Measurements from ENCODE around the gene TAMALIN.
A peak's percentile ranks its signal among the peaks of the same experiment; 100 is the strongest.

Gene TAMALIN

GRCh38 chr12:51962737-51963136 lies 44.0 kb upstream of the TAMALIN start:
- H3K4me3 ChIP-seq (replicated peaks in 1 of 2; ENCODE audit: low read depth in 2 of 2, low read length in 2 of 2) = no peak overlapping the region
- TF ChIP-seq, protein P1, sequence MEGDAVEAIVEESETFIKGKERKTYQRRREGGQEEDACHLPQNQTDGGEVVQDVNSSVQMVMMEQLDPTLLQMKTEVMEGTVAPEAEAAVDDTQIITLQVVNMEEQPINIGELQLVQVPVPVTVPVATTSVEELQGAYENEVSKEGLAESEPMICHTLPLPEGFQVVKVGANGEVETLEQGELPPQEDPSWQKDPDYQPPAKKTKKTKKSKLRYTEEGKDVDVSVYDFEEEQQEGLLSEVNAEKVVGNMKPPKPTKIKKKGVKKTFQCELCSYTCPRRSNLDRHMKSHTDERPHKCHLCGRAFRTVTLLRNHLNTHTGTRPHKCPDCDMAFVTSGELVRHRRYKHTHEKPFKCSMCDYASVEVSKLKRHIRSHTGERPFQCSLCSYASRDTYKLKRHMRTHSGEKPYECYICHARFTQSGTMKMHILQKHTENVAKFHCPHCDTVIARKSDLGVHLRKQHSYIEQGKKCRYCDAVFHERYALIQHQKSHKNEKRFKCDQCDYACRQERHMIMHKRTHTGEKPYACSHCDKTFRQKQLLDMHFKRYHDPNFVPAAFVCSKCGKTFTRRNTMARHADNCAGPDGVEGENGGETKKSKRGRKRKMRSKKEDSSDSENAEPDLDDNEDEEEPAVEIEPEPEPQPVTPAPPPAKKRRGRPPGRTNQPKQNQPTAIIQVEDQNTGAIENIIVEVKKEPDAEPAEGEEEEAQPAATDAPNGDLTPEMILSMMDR (IDR thresholded peaks at IDR 0.05; ENCODE audit: low read depth, low read length) = no peak
- no peak for DNase-seq (ENCODE audit: low read depth in 2 of 2)

DNA sequence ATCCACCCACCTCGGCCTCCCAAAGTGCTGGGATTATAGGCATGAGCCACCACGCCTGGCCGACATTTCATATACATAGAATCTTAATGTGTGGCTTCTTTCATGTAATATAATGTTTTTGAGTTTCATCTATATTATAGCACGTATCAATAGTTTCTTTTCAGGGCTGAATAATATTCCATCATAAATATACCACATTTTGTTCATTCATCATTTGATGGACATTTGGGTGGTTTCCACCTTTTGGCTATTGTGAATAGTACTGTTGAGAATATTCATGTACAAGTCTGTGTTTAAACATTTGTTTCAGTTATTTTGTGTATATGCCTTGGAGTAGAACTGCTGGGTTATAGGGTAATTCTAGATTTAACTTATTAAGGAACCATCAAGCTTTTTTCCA lies 43.3 kb upstream of the TAMALIN start:
- no peak for DNase-seq (ENCODE audit: low read depth in 2 of 2)
- TF ChIP-seq, protein P1 (IDR thresholded peaks at IDR 0.05; ENCODE audit: low read depth, low read length) = no peak
- H3K4me3 ChIP-seq (replicated peaks in 1 of 2; ENCODE audit: low read depth in 2 of 2, low read length in 2 of 2) = no peak overlapping the region

DNA sequence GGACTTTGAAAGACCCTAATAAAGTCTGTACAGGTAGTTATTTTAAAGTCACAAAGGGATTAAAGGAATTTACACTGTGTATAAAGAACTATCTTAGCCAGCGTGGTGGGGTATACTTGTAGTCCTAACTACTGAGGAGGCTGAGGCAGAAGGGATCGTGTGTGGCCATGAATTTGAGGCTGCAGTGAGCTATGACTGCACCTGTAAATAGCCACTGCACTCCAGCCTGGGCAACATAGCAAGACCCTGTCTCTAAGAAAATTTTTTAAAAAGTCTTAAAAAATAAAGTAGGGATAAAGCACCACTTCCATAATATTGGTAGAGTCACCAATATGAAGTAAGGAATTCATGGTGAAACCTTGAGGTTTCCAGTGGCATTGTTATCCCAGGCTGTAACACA lies 37.1 kb upstream of the TAMALIN start:
- DNase-seq (ENCODE audit: low read depth in 2 of 2) = no peak
- H3K4me3 ChIP-seq (replicated peaks in 1 of 2; ENCODE audit: low read depth in 2 of 2, low read length in 2 of 2) = no peak overlapping the region
- TF ChIP-seq, protein P1 (IDR thresholded peaks at IDR 0.05; ENCODE audit: low read depth, low read length) = no peak

- DNase-seq (ENCODE audit: low read depth in 2 of 2) = peak; percentile 44 to 68
- no peak overlapping the region for H3K4me3 ChIP-seq (replicated peaks in 1 of 2; ENCODE audit: low read depth in 2 of 2, low read length in 2 of 2)
- TF ChIP-seq, protein P1 (IDR thresholded peaks at IDR 0.05; ENCODE audit: low read depth, low read length) = peak; percentile 58
These were observed 35.7 kb upstream of the TAMALIN start for GRCh38 chr12:51970904-51971646.

DNA sequence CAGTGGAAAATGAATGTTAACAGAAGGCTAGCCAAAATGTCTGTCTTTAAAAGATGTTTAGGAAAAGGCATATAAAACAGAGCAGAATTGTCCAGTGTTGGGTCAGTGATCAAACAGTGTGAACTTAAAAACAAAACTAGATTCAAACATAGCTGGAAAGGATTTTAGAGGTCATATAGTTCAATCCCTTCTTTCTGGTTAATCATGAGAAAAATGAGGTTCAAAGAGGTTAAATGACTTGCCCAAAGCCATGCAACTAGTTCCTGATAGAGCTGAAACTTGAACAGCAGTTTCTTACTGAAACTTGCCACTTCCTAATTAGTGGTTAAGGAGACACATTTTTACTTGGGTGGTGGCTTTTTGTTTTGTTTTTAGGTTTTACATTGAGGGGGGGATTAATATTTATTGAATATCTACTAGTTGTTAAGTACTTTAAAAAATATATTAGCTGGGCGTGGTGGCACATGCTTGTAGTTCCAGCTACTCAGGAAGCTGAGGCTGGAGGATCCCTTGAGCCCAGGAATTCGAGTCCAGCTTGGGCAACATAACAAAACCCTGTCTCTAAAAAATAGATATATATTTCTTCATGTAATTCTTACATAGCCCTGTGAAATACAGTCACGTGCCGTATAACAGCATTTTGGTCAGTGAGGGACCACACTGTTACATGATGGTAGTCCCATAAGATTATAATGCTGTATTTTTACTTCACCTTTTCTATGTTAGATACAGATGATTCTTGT lies 34.9 kb upstream of the TAMALIN start:
- H3K4me3 ChIP-seq (replicated peaks in 1 of 2; ENCODE audit: low read depth in 2 of 2, low read length in 2 of 2) = no peak overlapping the region
- DNase-seq (ENCODE audit: low read depth in 2 of 2) = peak; percentile 33 to 52
- TF ChIP-seq, protein P1 (IDR thresholded peaks at IDR 0.05; ENCODE audit: low read depth, low read length) = no peak

GRCh38 chr12:51972422-51972812 lies 34.3 kb upstream of the TAMALIN start:
- no peak overlapping the region for H3K4me3 ChIP-seq (replicated peaks in 1 of 2; ENCODE audit: low read depth in 2 of 2, low read length in 2 of 2)

More at GRCh38 chr12:51972422-51972812, 34.3 kb upstream of the TAMALIN start:
- DNase-seq (ENCODE audit: low read depth in 2 of 2) = no peak
- TF ChIP-seq, protein P1 (IDR thresholded peaks at IDR 0.05; ENCODE audit: low read depth, low read length) = no peak

Measured in cardiac fibroblast (primary cell).